Suprapubic skin (tissue), 4 donors: ENCODE measurements around the gene CTDSP2. TPM values are rescaled to one million over a fixed set of nuclear protein-coding genes. Genes with fewer than 3 reads are reported as not detected.

ENCODE experiments used
- DNase-seq, 2 donors: peaks; one replicate each; pipeline ENCODE4 v3.0.0-alpha.2; 2019; ENCODE audit warnings: low spot score in 2 of 2
- H3K27ac ChIP-seq: fragments of 200-600 bp; sonication (generic); one replicate; pipeline ENCODE4 v1.5.1; 2019
- H3K27me3 ChIP-seq: fragments of 200-600 bp; sonication (generic); one replicate; pipeline ENCODE4 v1.5.1; 2019
- H3K36me3 ChIP-seq: fragments of 200-600 bp; sonication (generic); one replicate; pipeline ENCODE4 v1.5.1; 2019
- H3K4me1 ChIP-seq: fragments of 200-600 bp; sonication (generic); one replicate; pipeline ENCODE4 v1.5.1; 2019
- H3K4me3 ChIP-seq: fragments of 200-600 bp; sonication (generic); one replicate; pipeline ENCODE4 v1.5.1; 2019; ENCODE audit warnings: mild to moderate bottlenecking
- H3K9me3 ChIP-seq: fragments of 200-600 bp; sonication (generic); one replicate; pipeline ENCODE4 v1.5.1; 2019
- CTCF ChIP-seq, 2 donors: fragments of 200-600 bp in 1 of 2; fragments of 450-650 bp in 1 of 2; sonication (generic) in 1 of 2; IDR thresholded peaks; one replicate each; pipeline ENCODE4 v1.5.1; 2016 to 2019; ENCODE audit warnings: antibody characterized with exemption in 2 of 2, mild to moderate bottlenecking in 1 of 2, moderate library complexity in 1 of 2
- EP300 ChIP-seq: sonication (generic); formaldehyde crosslinking; IDR thresholded peaks from one replicate; pipeline ENCODE4 v1.6.1; 2017; ENCODE audit warnings: antibody characterized with exemption
- POLR2A ChIP-seq, 2 donors: fragments of 450-650 bp; IDR thresholded peaks; one replicate each; pipeline ENCODE4 v1.6.1; 2017; ENCODE audit warnings: antibody characterized with exemption in 2 of 2, mild to moderate bottlenecking in 2 of 2, moderate library complexity in 2 of 2
- POLR2AphosphoS5 ChIP-seq, 3 donors: sonication (generic); formaldehyde crosslinking; IDR thresholded peaks; one replicate each; pipeline ENCODE4 v1.6.1; 2017; ENCODE audit warnings: antibody characterized with exemption in 3 of 3
- whole genome bisulfite sequencing: methylation state at CpG from one replicate; pipeline ENCODE4 v1.1.5; 2018; 5-methylcytosine and 5-hydroxymethylcytosine counted together
- total RNA-seq, 4 donors: library from RNA; depleted of rRNA; stranded (reverse); fragments of >200 nt; gene quantifications; one replicate each; pipeline ENCODE4 v1.1.0, GENCODE V29; 2016

The CTDSP2 gene
- total RNA-seq, 4 donors from 2014 or later: 147 to 240 (median 215) TPM

GRCh38 chr12:57836442-57837375 lies 9.8 kb downstream of the CTDSP2 start:
- no peak for DNase-seq
- WGBS: 7% methylated on average over 13 of the region's 13 CpGs
- Histone ChIP-seq H3K36me3 (no peaks in the 10 kb centered on the region), H3K4me1 (peaks cover 100% of the 10 kb centered on the region), H3K27ac (peak overlapping the region; percentile 56), H3K4me3 (peak overlapping the region; percentile 30), H3K9me3 (no peaks in the 10 kb centered on the region), H3K27me3 (no peaks in the 10 kb centered on the region)
- TF ChIP-seq POLR2A (IDR thresholded peaks at IDR 0.05) (no peak), EP300 (no peak), POLR2AphosphoS5 (IDR thresholded peaks at IDR 0.05) (no peak), CTCF (IDR thresholded peaks at IDR 0.05) (no peak)

GRCh38 chr12:57835366-57836288 lies 10.9 kb downstream of the CTDSP2 start:
- H3K27me3 ChIP-seq: no peaks in the 10 kb centered on the region
- no peak for DNase-seq
- H3K36me3 ChIP-seq: no peaks in the 10 kb centered on the region
- H3K4me3 ChIP-seq: peak overlapping the region; percentile 30
- no peaks in the 10 kb centered on the region for H3K9me3 ChIP-seq
- peak overlapping the region; percentile 56 for H3K27ac ChIP-seq
- WGBS: 31% methylated on average over 6 of the region's 9 CpGs
- H3K4me1 ChIP-seq: peaks cover 100% of the 10 kb centered on the region
- TF ChIP-seq EP300: no peak
- TF ChIP-seq CTCF (IDR thresholded peaks at IDR 0.05): no peak
- TF ChIP-seq POLR2A (IDR thresholded peaks at IDR 0.05): no peak
- no peak for TF ChIP-seq POLR2AphosphoS5 (IDR thresholded peaks at IDR 0.05)

- peaks cover 99% of the 10 kb centered on the region for H3K4me1 ChIP-seq
- H3K9me3 ChIP-seq: no peaks in the 10 kb centered on the region
- no peaks in the 10 kb centered on the region for H3K27me3 ChIP-seq
- no peak for DNase-seq
- WGBS: no CpG with 5 or more reads among the region's 1 CpG
- H3K27ac ChIP-seq: peak overlapping the region; percentile 56
- H3K4me3 ChIP-seq: no peak overlapping the region
- peaks cover 3% of the 10 kb centered on the region for H3K36me3 ChIP-seq
- no peak for TF ChIP-seq EP300
- TF ChIP-seq CTCF (IDR thresholded peaks at IDR 0.05): no peak
- no peak for TF ChIP-seq POLR2AphosphoS5 (IDR thresholded peaks at IDR 0.05)
- no peak for TF ChIP-seq POLR2A (IDR thresholded peaks at IDR 0.05)
Observed at GRCh38 chr12:57834086-57834876, 12.2 kb downstream of the CTDSP2 start.

GRCh38 chr12:57833672-57834071 lies 12.9 kb downstream of the CTDSP2 start:
- no peak for DNase-seq
- TF ChIP-seq POLR2A (IDR thresholded peaks at IDR 0.05): no peak
- TF ChIP-seq EP300: no peak
- no peak for TF ChIP-seq CTCF (IDR thresholded peaks at IDR 0.05)
- TF ChIP-seq POLR2AphosphoS5 (IDR thresholded peaks at IDR 0.05): no peak
- Histone ChIP-seq H3K27me3 (no peaks in the 10 kb centered on the region), H3K4me3 (no peak overlapping the region), H3K4me1 (peaks cover 99% of the 10 kb centered on the region), H3K27ac (peak overlapping the region; percentile 0), H3K9me3 (no peaks in the 10 kb centered on the region), H3K36me3 (peaks cover 9% of the 10 kb centered on the region)
- WGBS: 45% methylated on average over 3 of the region's 3 CpGs
